Activated naive CD8-positive, alpha-beta T cell treated with anti-CD3 and anti-CD28 coated beads for 36 hours (primary cell): ENCODE results near the gene PIK3CG. TPM values are rescaled to one million over a fixed set of nuclear protein-coding genes. Genes with fewer than 3 reads are reported as not detected.
"Not testable (repeated sequence)": the region's sequence is repeated elsewhere in the genome, so short reads cannot be mapped to it uniquely, and the experiment has no call there.

Experiments
- DNase-seq: peaks from one replicate; pipeline ENCODE4 v3.0.0; 2021
- H3K27ac Mint-ChIP-seq: one replicate; pipeline ENCODE4 v1.8.0; 2022; ENCODE audit warnings: mild to moderate bottlenecking, moderate library complexity, mixed read lengths
- H3K27me3 Mint-ChIP-seq: one replicate; pipeline ENCODE4 v1.8.0; 2022; ENCODE audit warnings: mild to moderate bottlenecking, mixed read lengths
- H3K36me3 Mint-ChIP-seq: one replicate; pipeline ENCODE4 v1.8.0; 2021; ENCODE audit warnings: mild to moderate bottlenecking, mixed read lengths
- H3K4me1 Mint-ChIP-seq: one replicate; pipeline ENCODE4 v1.8.0; 2021; ENCODE audit warnings: mixed read lengths
- H3K4me3 Mint-ChIP-seq: one replicate; pipeline ENCODE4 v1.8.0; 2022; ENCODE audit warnings: mild to moderate bottlenecking, moderate library complexity, mixed read lengths
- H3K9me3 Mint-ChIP-seq: one replicate; pipeline ENCODE4 v1.8.0; 2022; ENCODE audit warnings: mixed read lengths
- total RNA-seq, 2 experiments: library from RNA; stranded (reverse); gene quantifications; one replicate each; pipeline ENCODE4 v1.2.3, GENCODE V29; 2021

Gene PIK3CG
- total RNA-seq, 2 experiments from 2014 or later, result 26.3 to 28.8 TPM

GRCh38 chr7:106891548-106892410, 26.7 kb downstream of the PIK3CG start:
- Mint-ChIP-seq H3K27ac (peak overlapping the region; percentile 23), H3K9me3 (peaks cover 3% of the 10 kb centered on the region), H3K4me3 (no peak overlapping the region), H3K27me3 (no peaks in the 10 kb centered on the region), H3K36me3 (peaks cover 50% of the 10 kb centered on the region), H3K4me1 (peaks cover 40% of the 10 kb centered on the region)
- no peak for DNase-seq

DNA sequence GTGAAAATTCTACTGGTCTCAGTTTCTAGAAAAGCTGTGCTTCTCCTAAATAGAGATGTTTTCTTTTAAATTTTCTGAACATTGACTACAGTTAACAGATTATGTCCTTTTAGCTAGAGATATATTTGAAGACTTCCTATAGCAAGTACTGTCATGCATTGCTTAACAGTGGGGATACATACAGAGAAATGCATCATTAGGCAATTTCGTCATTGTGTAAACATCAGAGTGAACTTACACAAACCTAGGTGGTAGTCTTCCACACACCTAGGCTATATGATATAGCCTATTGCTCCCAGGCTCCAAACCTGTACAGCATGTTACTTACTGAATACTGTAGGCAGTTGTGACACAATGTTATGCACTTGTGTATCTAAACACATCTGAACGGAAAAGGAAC, 28.5 kb downstream of the PIK3CG start:
- no peak for DNase-seq
- Mint-ChIP-seq H3K36me3 (peaks cover 53% of the 10 kb centered on the region), H3K9me3 (peaks cover 12% of the 10 kb centered on the region), H3K4me1 (peaks cover 32% of the 10 kb centered on the region), H3K4me3 (no peak overlapping the region), H3K27ac (no peak overlapping the region), H3K27me3 (no peaks in the 10 kb centered on the region)

GRCh38 chr7:106895246-106895864, 30.3 kb downstream of the PIK3CG start:
- Mint-ChIP-seq H3K9me3 (peaks cover 22% of the 10 kb centered on the region), H3K4me1 (peaks cover 46% of the 10 kb centered on the region), H3K4me3 (no peak overlapping the region), H3K27me3 (no peaks in the 10 kb centered on the region), H3K27ac (peak overlapping the region; percentile 11), H3K36me3 (peaks cover 60% of the 10 kb centered on the region)
- DNase-seq, result peak; percentile 33

- H3K27ac Mint-ChIP-seq, result no peak overlapping the region
- H3K4me1 Mint-ChIP-seq, result peaks cover 50% of the 10 kb centered on the region
- no peak for DNase-seq
- H3K36me3 Mint-ChIP-seq, result peaks cover 61% of the 10 kb centered on the region
- H3K27me3 Mint-ChIP-seq, result no peaks in the 10 kb centered on the region
- H3K9me3 Mint-ChIP-seq, result peaks cover 22% of the 10 kb centered on the region
- no peak overlapping the region for H3K4me3 Mint-ChIP-seq
Measured at GRCh38 chr7:106896231-106896630, 31.1 kb downstream of the PIK3CG start.

DNA sequence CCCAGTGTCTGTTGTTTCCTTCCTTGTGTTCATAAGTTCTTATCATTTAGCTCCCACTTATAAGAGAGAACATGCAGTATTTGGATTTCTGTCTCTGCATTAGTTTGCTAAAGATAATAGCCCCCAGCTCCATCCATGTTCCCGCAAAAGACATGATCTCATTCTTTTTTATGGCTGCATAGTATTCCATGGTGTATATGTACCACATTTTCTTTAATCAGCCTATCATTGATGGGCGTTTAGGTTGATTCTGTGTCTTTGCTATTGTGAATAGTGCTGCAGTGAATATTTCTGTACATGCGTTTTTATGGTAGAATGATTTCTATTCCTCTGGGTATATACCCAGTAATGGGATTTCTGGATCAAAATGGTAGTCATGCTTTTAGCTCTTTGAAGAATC, 32.5 kb downstream of the PIK3CG start:
- peaks cover 22% of the 10 kb centered on the region for H3K9me3 Mint-ChIP-seq
- H3K4me3 Mint-ChIP-seq, DNase-seq, H3K27me3 Mint-ChIP-seq, H3K27ac Mint-ChIP-seq: not testable (repeated sequence)
- peaks cover 51% of the 10 kb centered on the region for H3K4me1 Mint-ChIP-seq
- H3K36me3 Mint-ChIP-seq, result peaks cover 65% of the 10 kb centered on the region

DNA sequence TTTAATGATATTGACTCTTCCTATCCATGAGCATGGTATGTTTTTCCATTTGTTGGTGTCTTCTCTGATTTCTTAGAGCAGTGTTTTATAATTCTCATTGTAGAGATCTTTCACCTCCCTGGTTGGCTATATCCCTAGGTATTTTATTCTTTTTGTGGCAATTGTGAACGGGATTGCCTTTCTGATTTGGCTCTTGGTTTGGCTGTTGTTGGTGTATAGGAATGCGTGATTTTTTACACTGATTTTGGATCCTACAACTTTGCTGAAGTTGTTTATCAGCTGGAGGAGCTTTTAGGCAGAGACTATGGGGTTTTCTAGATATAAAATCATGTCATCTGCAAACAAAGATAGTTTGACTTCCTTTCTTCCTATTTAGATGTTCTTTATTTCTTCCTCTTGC, 33.9 kb downstream of the PIK3CG start:
- peaks cover 57% of the 10 kb centered on the region for H3K36me3 Mint-ChIP-seq
- DNase-seq, H3K4me3 Mint-ChIP-seq, H3K27ac Mint-ChIP-seq, H3K27me3 Mint-ChIP-seq: not testable (repeated sequence)
- peaks cover 22% of the 10 kb centered on the region for H3K9me3 Mint-ChIP-seq
- peaks cover 48% of the 10 kb centered on the region for H3K4me1 Mint-ChIP-seq

DNA sequence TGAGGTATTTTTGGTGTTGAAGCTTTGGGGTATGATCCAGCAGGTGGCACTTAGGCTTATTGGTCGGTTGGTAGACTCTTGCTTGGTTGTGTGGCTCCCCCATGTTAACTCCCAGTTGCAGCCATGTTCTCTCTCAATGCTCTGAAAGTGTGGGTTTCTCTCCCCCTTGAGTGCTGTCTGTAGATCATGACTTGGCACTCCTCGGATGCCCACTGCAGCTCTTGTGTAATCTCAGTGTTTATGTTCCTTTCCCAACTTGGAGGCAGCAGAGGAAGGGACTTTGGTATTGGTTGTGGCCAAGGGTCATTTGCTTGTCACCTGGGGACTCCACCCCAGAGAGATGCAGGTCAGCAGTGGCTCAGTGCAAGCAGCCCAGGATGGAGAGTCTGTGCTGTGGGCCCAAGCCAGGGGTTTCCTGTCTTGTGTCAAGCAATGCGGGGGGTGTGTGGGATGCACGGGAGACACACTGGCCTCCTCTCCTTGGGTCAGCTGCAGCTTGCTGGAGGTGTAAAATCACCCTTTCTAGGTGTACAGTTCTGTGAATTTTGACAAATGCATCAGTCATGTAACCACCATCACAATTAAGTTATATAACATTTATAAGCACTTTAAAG, 36.9 kb downstream of the PIK3CG start:
- H3K9me3 Mint-ChIP-seq, result peaks cover 19% of the 10 kb centered on the region
- peaks cover 51% of the 10 kb centered on the region for H3K36me3 Mint-ChIP-seq
- no peaks in the 10 kb centered on the region for H3K27me3 Mint-ChIP-seq
- peaks cover 32% of the 10 kb centered on the region for H3K4me1 Mint-ChIP-seq
- peak overlapping the region; percentile 75 for H3K27ac Mint-ChIP-seq
- no peak for DNase-seq
- no peak overlapping the region for H3K4me3 Mint-ChIP-seq

DNA sequence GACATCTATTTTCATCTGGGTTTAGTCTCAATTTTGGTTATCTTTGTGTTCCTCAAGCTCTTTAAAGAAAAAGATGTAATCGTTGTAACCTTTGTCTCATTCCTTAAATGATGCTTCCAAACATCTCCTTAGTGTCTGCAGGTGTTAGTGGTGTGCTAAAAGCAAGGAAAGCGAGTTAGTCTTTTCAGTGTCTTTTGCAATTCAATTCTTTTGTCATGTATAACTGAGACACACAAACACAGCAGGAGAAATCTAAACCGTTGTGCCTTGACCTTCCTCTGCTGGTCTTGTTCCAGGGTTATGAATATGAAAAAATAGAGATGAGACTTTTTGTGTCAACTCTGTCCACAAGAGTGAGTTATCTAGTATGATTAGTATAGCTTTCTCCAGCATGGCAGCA, 40.7 kb downstream of the PIK3CG start:
- H3K27me3 Mint-ChIP-seq, result no peaks in the 10 kb centered on the region
- H3K4me1 Mint-ChIP-seq, result peaks cover 14% of the 10 kb centered on the region
- H3K4me3 Mint-ChIP-seq, result no peak overlapping the region
- DNase-seq, result no peak
- no peak overlapping the region for H3K27ac Mint-ChIP-seq
- no peaks in the 10 kb centered on the region for H3K9me3 Mint-ChIP-seq
- H3K36me3 Mint-ChIP-seq, result peaks cover 28% of the 10 kb centered on the region

- DNase-seq, result no peak
- Mint-ChIP-seq H3K4me1 (peaks cover 3% of the 10 kb centered on the region), H3K9me3 (no peaks in the 10 kb centered on the region), H3K27ac (no peak overlapping the region), H3K4me3 (no peak overlapping the region), H3K36me3 (peaks cover 16% of the 10 kb centered on the region), H3K27me3 (no peaks in the 10 kb centered on the region)
Measured at GRCh38 chr7:106911959-106912358, 46.9 kb downstream of the PIK3CG start.

DNA sequence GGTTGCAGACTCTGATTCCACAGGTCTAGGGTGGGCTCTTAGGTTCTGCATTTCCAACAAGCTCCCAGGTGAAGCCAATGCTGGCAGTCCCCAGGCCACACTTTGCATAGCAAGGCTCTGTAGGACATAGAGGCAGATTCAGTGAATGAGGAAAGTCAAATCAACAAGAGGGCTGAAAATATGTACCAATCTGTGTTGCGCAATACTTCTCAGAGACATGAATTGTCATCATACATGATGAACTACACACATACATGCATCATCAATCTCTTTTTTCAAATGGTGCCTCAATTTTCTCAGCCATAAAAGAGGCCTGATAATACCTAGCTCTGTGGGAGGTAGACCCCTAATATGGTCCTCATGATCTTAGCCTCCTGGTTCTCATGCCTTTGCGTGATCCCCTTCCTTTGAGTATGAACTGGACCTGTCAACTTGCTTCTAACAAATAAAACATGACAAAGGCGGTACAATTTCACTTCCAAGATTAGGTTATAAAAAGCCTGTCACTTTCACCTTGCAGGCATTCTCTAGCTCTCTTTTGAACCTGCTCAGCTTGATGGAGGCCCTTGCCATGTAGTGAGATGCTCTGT, 49.0 kb downstream of the PIK3CG start:
- peaks cover 3% of the 10 kb centered on the region for H3K4me1 Mint-ChIP-seq
- H3K9me3 Mint-ChIP-seq, result peaks cover 2% of the 10 kb centered on the region
- no peaks in the 10 kb centered on the region for H3K27me3 Mint-ChIP-seq
- DNase-seq, result no peak
- H3K4me3 Mint-ChIP-seq, result no peak overlapping the region
- H3K27ac Mint-ChIP-seq, result no peak overlapping the region
- H3K36me3 Mint-ChIP-seq, result peaks cover 11% of the 10 kb centered on the region

GRCh38 chr7:106915407-106915806, 50.3 kb downstream of the PIK3CG start:
- H3K36me3 Mint-ChIP-seq, result peaks cover 7% of the 10 kb centered on the region
- no peak for DNase-seq
- H3K27me3 Mint-ChIP-seq, result no peaks in the 10 kb centered on the region
- H3K9me3 Mint-ChIP-seq, result peaks cover 11% of the 10 kb centered on the region
- no peak overlapping the region for H3K4me3 Mint-ChIP-seq
- H3K27ac Mint-ChIP-seq, result no peak overlapping the region
- peaks cover 3% of the 10 kb centered on the region for H3K4me1 Mint-ChIP-seq

DNA sequence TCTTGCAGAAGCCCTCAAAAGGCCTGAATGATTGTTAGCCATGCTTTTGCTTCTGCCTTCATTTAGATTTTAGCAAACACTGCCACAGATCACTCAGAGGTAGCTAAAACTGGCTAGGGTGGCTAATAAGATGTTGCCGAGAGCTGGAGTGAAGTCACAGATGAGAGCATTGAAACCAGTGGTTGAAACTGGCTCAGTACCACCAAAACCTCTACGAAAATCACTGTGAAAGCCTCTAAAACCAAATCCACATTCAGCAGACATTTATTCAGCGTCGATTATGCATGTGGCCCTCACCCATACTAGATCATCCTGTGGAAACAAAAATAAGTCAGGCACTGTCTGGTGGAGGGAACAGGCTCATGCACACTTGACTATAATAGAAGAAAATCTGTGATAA, 50.8 kb downstream of the PIK3CG start:
- H3K4me3 Mint-ChIP-seq, result no peak overlapping the region
- peaks cover 7% of the 10 kb centered on the region for H3K36me3 Mint-ChIP-seq
- H3K27ac Mint-ChIP-seq, result no peak overlapping the region

GRCh38 chr7:106916679-106917078, 51.6 kb downstream of the PIK3CG start:
- DNase-seq, result no peak
- H3K27me3 Mint-ChIP-seq, result no peaks in the 10 kb centered on the region
- peaks cover 10% of the 10 kb centered on the region for H3K36me3 Mint-ChIP-seq
- no peak overlapping the region for H3K4me3 Mint-ChIP-seq
- H3K4me1 Mint-ChIP-seq, result peaks cover 3% of the 10 kb centered on the region
- no peak overlapping the region for H3K27ac Mint-ChIP-seq
- peaks cover 20% of the 10 kb centered on the region for H3K9me3 Mint-ChIP-seq

More for the DNA sequence above, 50.8 kb downstream of the PIK3CG start:
- H3K4me1 Mint-ChIP-seq, result peaks cover 3% of the 10 kb centered on the region
- H3K27me3 Mint-ChIP-seq, result no peaks in the 10 kb centered on the region
- H3K9me3 Mint-ChIP-seq, result peaks cover 14% of the 10 kb centered on the region
- peak; percentile 8 for DNase-seq

- no peak for DNase-seq
- peaks cover 3% of the 10 kb centered on the region for H3K4me1 Mint-ChIP-seq
- H3K36me3 Mint-ChIP-seq, result peaks cover 14% of the 10 kb centered on the region
- peaks cover 29% of the 10 kb centered on the region for H3K9me3 Mint-ChIP-seq
- no peaks in the 10 kb centered on the region for H3K27me3 Mint-ChIP-seq
- no peak overlapping the region for H3K4me3 Mint-ChIP-seq
- no peak overlapping the region for H3K27ac Mint-ChIP-seq
Measured at GRCh38 chr7:106918991-106919390, 53.9 kb downstream of the PIK3CG start.

DNA sequence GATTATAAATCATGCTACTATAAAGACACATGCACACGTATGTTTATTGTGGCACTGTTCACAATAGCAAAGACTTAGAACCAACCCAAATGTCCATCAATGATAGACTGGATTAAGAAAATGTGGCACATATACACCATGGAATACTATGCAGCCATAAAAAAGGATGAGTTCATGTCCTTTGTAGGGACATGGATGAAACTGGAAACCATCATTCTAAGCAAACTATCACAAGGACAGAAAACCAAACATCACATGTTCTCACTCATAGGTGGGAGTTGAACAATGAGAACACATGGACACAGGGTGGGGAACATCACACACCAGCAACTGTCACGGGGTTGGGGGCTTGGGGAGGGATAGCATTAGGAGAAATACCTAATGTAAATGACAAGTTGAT, 59.4 kb downstream of the PIK3CG start:
- H3K4me3 Mint-ChIP-seq, H3K27me3 Mint-ChIP-seq, DNase-seq, H3K27ac Mint-ChIP-seq, H3K4me1 Mint-ChIP-seq: not testable (repeated sequence)
- Mint-ChIP-seq H3K9me3 (peaks cover 30% of the 10 kb centered on the region), H3K36me3 (peaks cover 11% of the 10 kb centered on the region)
